OCI-LY3 (cell line): ENCODE results near the gene WDR4.

Source experiments
- H2AFZ ChIP-seq: fragments of 200-600, 300-600 bp; shearing (Covaris generic); 2 replicates; pipeline ENCODE4 v1.6.0; 2014; ENCODE audit warnings: antibody characterized with exemption, low read depth, low read length
- H3K27ac ChIP-seq: fragments of 200-600, 300-600 bp; sonication (generic); 2 replicates; pipeline ENCODE4 v1.5.1; 2014; ENCODE audit warnings: mild to moderate bottlenecking, low read length, moderate library complexity, mixed read lengths
- H3K27me3 ChIP-seq: fragments of 200-600, 300-600 bp; sonication (generic); 2 replicates; pipeline ENCODE4 v1.6.1; 2014; ENCODE audit warnings: low read depth, low read length, mixed read lengths
- H3K36me3 ChIP-seq: fragments of 200-600, 300-600 bp; sonication (generic); replicated peaks from 2 replicates; pipeline ENCODE3; 2014; ENCODE audit warnings: low read depth, low read length, mixed read lengths
- H3K4me1 ChIP-seq: fragments of 300-600, 200-600 bp; sonication (generic); 2 replicates; pipeline ENCODE4 v1.6.1; 2014; ENCODE audit warnings: low read length, mixed read lengths
- H3K4me2 ChIP-seq: fragments of 200-600, 300-600 bp; sonication (generic); 2 replicates; pipeline ENCODE4 v1.6.1; 2014; ENCODE audit warnings: low read length, mixed read lengths
- H3K4me3 ChIP-seq: fragments of 300-600, 200-600 bp; sonication (generic); 2 replicates; pipeline ENCODE4 v1.5.1; 2014; ENCODE audit warnings: antibody characterized with exemption, mild to moderate bottlenecking, low read length, moderate library complexity
- H3K79me2 ChIP-seq: fragments of 300-600, 200-600 bp; shearing (Covaris generic); 2 replicates; pipeline ENCODE4 v1.6.1; 2014; ENCODE audit warnings: mild to moderate bottlenecking, low read length, mixed read lengths
- H3K9ac ChIP-seq: fragments of 300-600, 200-600 bp; shearing (Covaris generic); 2 replicates; pipeline ENCODE4 v1.6.0; 2014; ENCODE audit warnings: mild to moderate bottlenecking, low read length, moderate library complexity
- H3K9me3 ChIP-seq: fragments of 200-600, 300-600 bp; shearing (Covaris generic); 2 replicates; pipeline ENCODE4 v1.6.1; 2014; ENCODE audit warnings: low read length, mixed read lengths; ENCODE audit not compliant: insufficient read depth
- H4K20me1 ChIP-seq: fragments of 200-600, 300-600 bp; sonication (generic); 2 replicates; pipeline ENCODE4 v1.6.1; 2016; ENCODE audit warnings: low read length, mixed read lengths; ENCODE audit not compliant: insufficient read depth
- CTCF ChIP-seq: fragments of 200-600, 300-600 bp; sonication (generic); IDR thresholded peaks from 2 replicates; pipeline ENCODE4 v1.5.1; 2014; ENCODE audit warnings: antibody characterized with exemption, low read length, low read depth
- EZH2phosphoT487 ChIP-seq: fragments of 200-600 bp; shearing (Covaris generic); IDR thresholded peaks from 2 replicates; pipeline ENCODE4 v1.6.1; 2018; ENCODE audit warnings: antibody characterized with exemption, mixed run types, low read depth

Gene WDR4

DNA sequence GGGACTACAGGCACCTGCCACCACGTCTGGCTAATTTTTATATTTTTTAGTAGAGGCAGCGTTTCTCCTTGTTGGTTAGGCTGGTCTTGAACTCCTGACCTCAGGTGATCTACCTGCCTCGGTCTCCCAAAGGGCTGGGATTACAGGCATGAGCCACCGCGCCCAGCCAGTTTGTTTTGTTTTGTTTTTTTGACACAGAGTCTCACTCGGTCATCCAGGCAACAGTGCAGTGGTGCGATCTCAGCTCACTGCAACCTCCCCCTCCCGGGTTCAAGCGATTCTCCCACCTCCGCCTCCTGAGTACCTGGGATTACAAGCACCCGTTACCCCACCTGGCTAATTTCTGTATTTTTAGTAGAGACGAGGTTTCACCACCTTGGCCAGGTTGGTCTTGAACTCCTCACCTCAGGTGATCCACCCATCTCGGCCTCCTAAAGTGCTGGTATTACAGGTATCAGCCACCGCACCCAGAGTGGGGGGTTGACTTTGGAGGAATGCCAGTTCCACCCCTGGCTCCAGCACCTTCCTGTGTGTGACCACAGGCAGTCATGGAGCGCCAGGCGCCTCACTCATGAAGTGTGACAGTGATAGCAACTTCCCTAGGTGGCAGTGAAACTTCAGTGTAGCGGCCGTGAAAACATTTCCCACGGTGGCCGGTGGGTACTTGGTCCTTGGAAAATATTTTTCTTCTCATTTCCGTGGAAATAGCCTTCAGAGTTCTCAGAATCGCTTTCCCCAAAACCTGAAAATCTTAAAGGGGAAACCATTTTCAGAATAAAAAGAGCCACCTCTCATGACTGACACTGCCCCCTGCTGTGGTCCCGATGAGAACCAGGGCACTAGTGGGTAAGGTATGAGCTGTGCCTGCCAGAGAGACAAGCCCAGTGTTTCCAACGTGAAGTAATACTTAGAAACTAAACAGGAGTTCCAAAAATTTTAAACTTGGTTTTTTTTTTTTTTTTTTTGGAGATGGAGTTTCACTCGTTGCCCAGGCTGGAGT, 48.6 kb downstream of the WDR4 start:
- no peak overlapping the region for H3K9ac ChIP-seq
- H3K79me2 ChIP-seq, result no peaks in the 10 kb centered on the region
- no peak overlapping the region for H2AFZ ChIP-seq
- H3K27ac ChIP-seq, result no peak overlapping the region
- peaks cover under 1% of the 10 kb centered on the region; the same call in 1 of the 2 replicates for H3K27me3 ChIP-seq
- no peaks in the 10 kb centered on the region for H4K20me1 ChIP-seq
- H3K36me3 ChIP-seq, result no peaks in the 10 kb centered on the region
- no peaks in the 10 kb centered on the region for H3K9me3 ChIP-seq
- no peak overlapping the region for H3K4me2 ChIP-seq
- TF ChIP-seq EZH2phosphoT487, result no peak
- TF ChIP-seq CTCF, result no peak
- peaks cover 5% of the 10 kb centered on the region; the same call in 1 of the 2 replicates for H3K4me1 ChIP-seq
- no peak overlapping the region for H3K4me3 ChIP-seq

- peaks cover 8% of the 10 kb centered on the region for H3K27me3 ChIP-seq
- no peak overlapping the region for H2AFZ ChIP-seq
- no peak overlapping the region for H3K27ac ChIP-seq
- H4K20me1 ChIP-seq, result no peaks in the 10 kb centered on the region
- peaks cover 5% of the 10 kb centered on the region; the same call in 1 of the 2 replicates for H3K4me1 ChIP-seq
- no peak for TF ChIP-seq EZH2phosphoT487
- TF ChIP-seq CTCF, result no peak
- no peak overlapping the region for H3K4me3 ChIP-seq
- no peaks in the 10 kb centered on the region for H3K36me3 ChIP-seq
- no peaks in the 10 kb centered on the region for H3K79me2 ChIP-seq
- no peaks in the 10 kb centered on the region for H3K9me3 ChIP-seq
- H3K9ac ChIP-seq, result no peak overlapping the region
- no peak overlapping the region for H3K4me2 ChIP-seq
Observed at GRCh38 chr21:42829954-42830353, 49.4 kb downstream of the WDR4 start.

DNA sequence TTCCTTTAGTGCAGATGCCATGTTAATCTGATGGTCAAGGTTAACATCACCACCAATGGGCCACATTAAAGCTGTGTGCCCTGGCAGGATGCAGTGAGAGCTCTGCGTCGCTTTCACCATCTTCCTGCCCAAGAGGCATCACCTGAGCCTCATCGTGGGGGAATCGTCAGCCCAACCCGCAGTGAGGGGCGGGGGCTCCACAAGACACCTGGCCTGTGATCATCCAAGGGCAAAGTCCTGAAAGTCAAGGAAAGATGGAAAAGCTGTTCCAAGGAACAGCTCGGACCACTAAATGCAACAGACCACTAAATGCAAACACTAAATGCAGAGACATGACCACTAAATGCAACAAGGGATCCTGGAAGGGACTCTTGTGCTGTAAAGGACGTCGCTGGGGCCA, 49.9 kb downstream of the WDR4 start:
- no peaks in the 10 kb centered on the region for H3K9me3 ChIP-seq
- H3K27me3 ChIP-seq, result peaks cover 8% of the 10 kb centered on the region
- no peaks in the 10 kb centered on the region for H3K79me2 ChIP-seq
- H3K4me1 ChIP-seq, result peaks cover 5% of the 10 kb centered on the region; the same call in 1 of the 2 replicates
- no peak overlapping the region for H2AFZ ChIP-seq
- no peak overlapping the region for H3K9ac ChIP-seq
- no peak for TF ChIP-seq CTCF
- no peak for TF ChIP-seq EZH2phosphoT487
- no peaks in the 10 kb centered on the region for H4K20me1 ChIP-seq
- no peak overlapping the region for H3K27ac ChIP-seq
- H3K4me3 ChIP-seq, result no peak overlapping the region
- no peaks in the 10 kb centered on the region for H3K36me3 ChIP-seq
- H3K4me2 ChIP-seq, result no peak overlapping the region

DNA sequence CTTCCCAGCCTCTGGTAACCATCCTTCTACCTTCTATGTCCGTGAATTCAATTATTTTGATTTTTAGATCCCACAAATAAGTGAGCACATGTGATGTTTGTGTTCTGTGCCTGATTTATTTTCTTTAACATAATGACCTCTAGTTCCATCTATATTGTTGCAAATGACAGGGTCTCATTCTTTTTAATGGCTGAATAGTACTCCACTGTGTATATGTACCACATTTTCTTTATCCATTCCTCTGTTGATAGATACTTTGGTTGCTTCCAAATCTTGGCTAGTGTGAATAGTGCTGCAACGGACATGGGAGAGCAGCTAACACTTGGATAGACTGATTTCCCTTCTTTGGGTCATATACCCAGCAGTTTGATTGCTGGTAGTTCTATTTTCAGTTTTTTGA, 51.8 kb downstream of the WDR4 start:
- Histone ChIP-seq H3K4me3 (no peak overlapping the region), H3K4me1 (no peaks in the 10 kb centered on the region), H2AFZ (no peak overlapping the region), H3K9me3 (no peaks in the 10 kb centered on the region), H4K20me1 (no peaks in the 10 kb centered on the region), H3K79me2 (no peaks in the 10 kb centered on the region), H3K4me2 (no peak overlapping the region), H3K36me3 (no peaks in the 10 kb centered on the region), H3K9ac (no peak overlapping the region), H3K27me3 (peaks cover 16% of the 10 kb centered on the region), H3K27ac (no peak overlapping the region)
- TF ChIP-seq EZH2phosphoT487 (no peak), CTCF (no peak)
